NCI-H2227 (cell line): ENCODE results near the gene AOPEP.
"Not testable (repeated sequence)": the region's sequence is repeated elsewhere in the genome, so short reads cannot be mapped to it uniquely, and the experiment has no call there.

ENCODE experiments used
- DNase-seq: peaks from one replicate; lab custom pipeline; 2025; ENCODE audit not compliant: unreplicated experiment; lab: John Stamatoyannopoulos, UW

Gene AOPEP

DNA sequence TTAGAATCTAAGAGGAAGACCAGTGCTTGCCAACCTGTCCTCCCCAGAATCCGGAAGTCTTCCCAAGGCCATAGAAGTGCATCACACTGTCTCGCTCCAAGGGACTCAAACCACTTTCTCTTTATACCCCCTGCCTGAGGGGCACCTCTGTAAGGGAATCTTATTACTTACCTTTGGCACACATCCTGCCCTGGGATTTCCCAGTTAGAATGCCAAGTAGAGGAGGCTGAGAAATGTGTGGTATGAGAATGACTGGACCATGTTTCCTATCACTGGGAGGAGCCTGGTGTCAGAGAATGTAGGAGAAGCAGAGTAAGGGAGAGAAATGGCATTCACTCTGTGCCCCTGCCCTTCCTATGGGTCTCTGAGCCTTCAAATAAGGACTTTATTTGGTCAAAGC, 85.8 kb downstream of the AOPEP start:
- no peak for DNase-seq

- no peak for DNase-seq
Observed at GRCh38 chr9:94813379-94813778, 86.9 kb downstream of the AOPEP start.

DNA sequence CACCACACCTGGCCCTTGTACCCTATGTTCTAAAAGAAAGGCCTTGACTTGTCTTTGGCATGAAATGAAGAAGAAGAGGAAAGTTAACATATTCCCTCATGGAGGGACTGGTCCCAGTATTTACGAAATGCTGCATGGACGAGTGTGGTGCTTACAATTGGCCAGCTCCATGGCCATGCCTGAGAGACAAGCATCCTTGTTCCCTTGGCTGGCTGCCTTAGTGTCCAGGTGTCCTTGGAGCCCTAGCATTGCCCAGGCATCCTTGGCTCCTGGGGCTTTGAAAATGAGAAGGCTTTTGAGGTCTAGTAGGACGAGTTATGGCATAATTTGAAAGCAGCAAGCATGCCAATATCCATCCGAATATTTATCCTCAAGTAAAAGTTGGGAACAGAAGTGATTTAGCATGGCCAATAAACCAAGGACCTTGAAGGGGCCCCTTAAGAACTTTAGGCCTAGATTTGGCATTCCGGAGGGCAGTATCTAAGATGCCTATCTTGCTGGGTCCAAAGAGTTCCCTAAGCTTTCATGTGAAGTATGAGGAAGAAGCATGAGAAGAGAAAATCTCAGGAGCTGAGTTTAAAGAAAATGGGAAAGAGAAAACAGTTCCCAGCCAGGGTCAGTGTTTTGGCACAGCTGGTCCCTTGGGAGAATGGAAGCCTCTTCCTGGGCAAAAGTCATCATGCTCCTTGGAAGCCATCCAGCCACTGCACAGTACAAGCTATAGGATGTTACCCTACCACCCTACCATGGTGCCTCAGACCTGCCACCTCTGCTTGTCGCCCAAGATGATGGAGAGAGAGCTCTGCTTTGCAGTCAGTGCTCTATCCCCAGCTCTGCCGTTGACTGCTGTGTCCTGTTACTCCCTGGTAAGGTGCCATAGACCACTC, 91.0 kb downstream of the AOPEP start:
- DNase-seq = no peak

- no peak for DNase-seq
Observed at GRCh38 chr9:94818178-94818541, 91.7 kb downstream of the AOPEP start.

GRCh38 chr9:94819161-94819687, 92.7 kb downstream of the AOPEP start:
- DNase-seq = no peak

DNA sequence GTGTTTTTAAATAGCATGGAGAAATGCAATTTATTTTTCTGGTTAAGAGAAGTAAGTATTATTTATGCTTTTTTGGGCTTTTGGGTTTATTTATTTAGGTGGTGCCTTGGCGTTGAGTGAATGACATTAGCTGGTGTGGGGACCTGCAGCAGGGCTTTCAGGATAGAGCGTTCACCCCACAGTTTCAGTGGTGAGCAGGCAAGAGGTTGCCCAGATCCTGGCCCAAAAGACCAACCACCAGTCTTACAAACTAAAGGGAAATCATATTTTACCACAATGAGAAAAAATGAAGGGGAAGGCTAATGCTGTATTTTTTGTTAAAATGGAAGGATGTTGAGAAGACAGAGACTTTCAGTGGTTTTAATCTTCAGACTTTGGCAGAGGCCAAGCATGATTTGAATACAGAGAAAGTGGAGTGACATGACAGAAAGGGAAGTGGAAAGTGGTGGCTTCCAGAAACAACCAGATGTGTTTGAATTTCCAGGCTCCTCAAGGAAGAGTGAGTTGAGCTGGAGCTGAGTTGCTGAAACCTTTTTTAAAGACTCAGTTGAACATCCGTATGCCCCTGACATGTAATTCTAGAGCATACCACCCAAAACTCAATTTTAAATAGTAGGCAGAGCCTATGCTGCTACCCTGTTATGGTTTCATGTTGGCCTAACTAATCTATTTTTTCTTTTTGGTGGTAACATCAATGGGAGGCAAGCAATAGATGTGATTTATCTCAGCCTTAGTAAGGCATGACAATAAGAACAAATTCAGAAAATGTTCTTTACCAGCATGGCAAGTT, 94.8 kb downstream of the AOPEP start:
- DNase-seq = no peak

GRCh38 chr9:94822273-94822672, 95.8 kb downstream of the AOPEP start:
- DNase-seq = no peak

DNA sequence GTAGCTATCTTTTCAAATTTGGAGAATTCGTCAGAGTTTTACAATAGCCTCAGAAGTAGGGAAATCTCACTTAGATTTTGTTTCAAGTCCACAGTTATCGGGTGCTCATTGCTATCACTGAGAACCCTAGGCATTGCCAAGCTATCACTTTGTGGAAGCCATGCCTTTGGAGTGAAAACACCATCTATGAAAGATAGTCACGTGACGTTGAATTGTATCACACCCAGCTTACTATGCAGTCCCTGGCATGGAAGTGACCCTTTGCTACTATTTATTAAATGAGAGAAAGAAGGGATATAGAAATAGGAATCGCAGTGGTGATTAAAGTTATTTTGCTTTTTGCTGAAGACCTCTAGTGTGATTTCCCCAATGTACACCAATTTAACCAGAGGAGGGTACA, 97.2 kb downstream of the AOPEP start:
- no peak for DNase-seq

DNA sequence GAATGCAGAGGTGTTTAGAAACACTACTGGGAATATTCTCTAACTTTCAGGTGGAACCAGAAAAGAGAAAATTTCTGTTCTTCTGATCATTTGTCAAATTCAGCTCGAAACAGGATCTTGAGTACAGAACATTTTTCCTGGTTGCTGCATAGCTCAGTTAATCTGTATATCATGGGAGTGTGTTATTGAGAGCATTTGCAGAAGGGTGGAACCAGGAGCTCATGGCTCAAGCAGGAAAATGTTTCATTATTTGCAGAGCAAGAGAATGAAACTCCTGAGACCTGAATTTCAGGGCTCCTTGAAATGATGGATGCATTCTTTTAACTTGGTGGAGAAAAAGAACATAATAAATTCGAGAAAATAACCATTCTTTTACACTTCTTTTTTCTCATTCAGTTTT, 97.9 kb downstream of the AOPEP start:
- DNase-seq = no peak

DNA sequence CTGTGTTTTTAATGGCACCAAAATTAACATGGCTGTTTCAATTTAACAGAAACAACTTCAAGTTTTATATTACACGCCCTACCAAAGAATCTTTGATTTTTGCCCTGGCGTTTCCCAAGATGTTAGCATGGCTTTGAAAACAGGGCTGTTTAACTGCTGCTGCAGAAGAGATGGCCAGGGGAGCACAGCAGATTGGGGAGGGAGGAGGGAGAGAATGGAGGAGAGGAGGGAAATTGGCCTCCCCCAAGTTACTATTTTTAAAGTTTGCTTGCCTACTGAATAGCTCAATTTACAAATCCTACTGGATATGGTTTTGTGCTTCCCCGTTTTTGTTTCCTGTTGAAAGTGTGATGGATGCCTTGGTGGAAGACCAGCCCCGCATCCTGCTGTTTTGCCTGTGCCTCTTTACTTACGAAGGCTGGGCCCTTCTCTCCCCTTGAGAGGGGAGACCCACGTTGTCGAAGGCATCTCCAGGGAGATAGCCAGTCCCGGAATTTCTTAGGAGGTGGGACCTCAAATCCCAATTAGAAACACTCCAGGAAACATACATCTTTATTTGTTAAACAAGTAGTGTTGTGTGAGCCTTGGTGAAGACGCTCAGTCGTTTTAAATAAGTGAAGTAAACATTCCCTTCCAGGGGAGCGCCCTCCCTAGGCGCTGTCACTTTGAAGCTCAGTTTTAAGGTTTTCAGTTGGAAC, 98.6 kb downstream of the AOPEP start:
- peak; percentile 5 for DNase-seq

DNA sequence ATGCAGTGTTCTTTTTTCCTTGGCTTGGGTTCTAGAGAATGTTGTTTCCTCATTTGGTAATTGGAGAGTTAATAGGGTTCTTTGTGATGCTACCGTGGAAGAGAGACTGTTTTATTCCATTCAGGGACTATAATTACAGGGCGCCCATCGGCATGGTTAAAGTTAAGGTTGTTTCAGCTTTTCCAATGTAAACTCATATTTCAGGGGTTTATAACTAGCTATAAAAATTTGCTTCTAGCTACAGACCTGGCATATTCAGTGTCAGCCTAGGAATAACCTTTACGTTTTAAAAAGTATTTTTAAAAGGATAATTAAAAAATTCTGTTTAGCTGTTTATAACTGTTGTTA, 99.1 kb downstream of the AOPEP start:
- no peak for DNase-seq

GRCh38 chr9:94826044-94826443, 99.5 kb downstream of the AOPEP start:
- DNase-seq = no peak

DNA sequence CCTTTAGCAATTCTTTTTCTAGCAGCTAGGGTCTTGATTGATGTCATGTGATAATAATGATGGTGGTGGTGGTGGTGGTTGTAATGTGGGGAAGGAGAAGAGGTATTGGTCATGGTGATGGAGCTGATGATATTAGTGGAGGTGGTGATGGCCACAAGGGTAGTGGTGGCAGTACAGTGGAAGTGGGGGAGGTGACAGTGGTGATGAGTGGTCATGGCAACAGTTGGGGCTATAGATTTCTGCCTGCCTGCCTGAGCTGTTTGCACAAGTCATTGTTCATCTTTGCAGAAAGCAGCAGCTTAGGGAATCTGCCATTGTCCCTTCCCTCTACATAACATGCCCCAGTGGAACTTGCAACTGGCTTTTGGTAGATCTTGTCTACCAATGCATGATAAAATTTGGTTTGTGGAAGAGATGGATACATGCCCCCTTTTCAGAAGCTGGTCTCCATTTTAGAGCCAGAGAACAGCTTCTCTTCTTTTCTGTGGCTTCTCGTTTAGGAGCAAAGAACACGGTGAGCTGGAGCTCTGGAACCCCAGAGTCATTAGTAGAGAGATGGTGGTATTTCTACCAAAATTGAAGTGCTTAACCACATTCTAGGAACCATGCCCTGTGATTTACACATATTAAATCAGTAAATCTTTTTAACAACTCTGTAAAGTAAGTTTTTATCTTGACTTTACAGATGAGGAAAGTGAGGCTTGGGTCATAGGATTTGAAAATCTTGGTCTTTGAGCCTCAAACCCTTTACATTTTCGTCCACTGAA, 100.3 kb downstream of the AOPEP start:
- DNase-seq = no peak

- no peak for DNase-seq
Observed at GRCh38 chr9:94827584-94828304, 101.2 kb downstream of the AOPEP start.

GRCh38 chr9:94829380-94830070, 103.0 kb downstream of the AOPEP start:
- no peak for DNase-seq

GRCh38 chr9:94830071-94830604, 103.6 kb downstream of the AOPEP start:
- not testable (repeated sequence) for DNase-seq

- DNase-seq = no peak
Observed at GRCh38 chr9:94833802-94834201, 107.3 kb downstream of the AOPEP start.

GRCh38 chr9:94837404-94837803, 110.9 kb downstream of the AOPEP start:
- no peak for DNase-seq

- DNase-seq = no peak
Observed at GRCh38 chr9:94839398-94839797, 112.9 kb downstream of the AOPEP start.
